ENCODE results near the gene PARVA. TPM values are rescaled to one million over a fixed set of nuclear protein-coding genes. Genes with fewer than 3 reads are reported as not detected.

PARVA gene
- total and polyA plus RNA-seq, 9 of the 15 experiments (the other 6 are each of a cell fraction or from before 2014, with no cell fraction given), result 0.11 TPM; not detected in 8

DNA sequence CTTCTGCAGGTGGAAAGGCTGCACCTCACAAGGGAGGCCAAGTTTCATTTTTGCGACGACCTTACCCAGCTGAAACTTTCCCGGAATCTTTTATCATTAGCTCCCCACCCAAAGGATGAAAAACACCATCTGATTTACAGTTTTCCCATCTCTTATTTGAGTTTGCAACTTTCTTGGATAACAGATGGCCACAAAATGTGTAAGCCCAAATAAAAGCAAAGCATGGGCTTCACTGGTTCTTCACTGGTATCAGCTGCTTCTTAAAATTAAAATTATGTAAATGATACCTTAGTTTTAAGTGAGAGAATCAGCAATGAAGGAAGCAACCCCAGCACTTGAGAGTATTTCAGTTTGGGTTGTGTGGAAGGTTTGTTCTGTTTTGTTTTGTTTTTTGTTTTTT lies 55.8 kb downstream of the PARVA start:
- no peaks in the 10 kb centered on the region for H3K9me1 ChIP-seq (ENCODE audit: control insufficient read depth, insufficient read depth, low read length)
- no peak overlapping the region for H3K4me3 ChIP-seq
- in situ Hi-C loops (cut with MboI) (no loop called here), intact Hi-C loops (cut with micrococcal nuclease) (no loop called here)
- peaks cover 12 to 21% of the 10 kb centered on the region in 2 experiments; a peak in 3 of 5 replicates for H3K27me3 ChIP-seq (ENCODE audit: control insufficient read depth in 2 of 2, insufficient read depth in 2 of 2, low read length in 2 of 2)
- no peak overlapping the region for H3K27ac ChIP-seq (ENCODE audit: extremely low read depth, low read depth, low read length)
- TF ChIP-seq BRD9 (IDR thresholded peaks at IDR 0.05; ENCODE audit: low read depth, partially characterized antibody) (no peak), ZNF668 (CRISPR knock-in tag; IDR thresholded peaks at IDR 0.05) (no peak), L3MBTL2 (IDR thresholded peaks at IDR 0.05) (no peak), ZNF311 (CRISPR knock-in tag; IDR thresholded peaks at IDR 0.05) (no peak), DDX20 (tag; IDR thresholded peaks at IDR 0.05; ENCODE audit: low read depth) (no peak), BDP1 (IDR thresholded peaks at IDR 0.05; ENCODE audit: insufficient read depth, insufficient read length) (no peak), ZNF707 (CRISPR knock-in tag; conservative IDR thresholded peaks at IDR 0.05) (no peak)
- TF ChIP-seq, protein P1, sequence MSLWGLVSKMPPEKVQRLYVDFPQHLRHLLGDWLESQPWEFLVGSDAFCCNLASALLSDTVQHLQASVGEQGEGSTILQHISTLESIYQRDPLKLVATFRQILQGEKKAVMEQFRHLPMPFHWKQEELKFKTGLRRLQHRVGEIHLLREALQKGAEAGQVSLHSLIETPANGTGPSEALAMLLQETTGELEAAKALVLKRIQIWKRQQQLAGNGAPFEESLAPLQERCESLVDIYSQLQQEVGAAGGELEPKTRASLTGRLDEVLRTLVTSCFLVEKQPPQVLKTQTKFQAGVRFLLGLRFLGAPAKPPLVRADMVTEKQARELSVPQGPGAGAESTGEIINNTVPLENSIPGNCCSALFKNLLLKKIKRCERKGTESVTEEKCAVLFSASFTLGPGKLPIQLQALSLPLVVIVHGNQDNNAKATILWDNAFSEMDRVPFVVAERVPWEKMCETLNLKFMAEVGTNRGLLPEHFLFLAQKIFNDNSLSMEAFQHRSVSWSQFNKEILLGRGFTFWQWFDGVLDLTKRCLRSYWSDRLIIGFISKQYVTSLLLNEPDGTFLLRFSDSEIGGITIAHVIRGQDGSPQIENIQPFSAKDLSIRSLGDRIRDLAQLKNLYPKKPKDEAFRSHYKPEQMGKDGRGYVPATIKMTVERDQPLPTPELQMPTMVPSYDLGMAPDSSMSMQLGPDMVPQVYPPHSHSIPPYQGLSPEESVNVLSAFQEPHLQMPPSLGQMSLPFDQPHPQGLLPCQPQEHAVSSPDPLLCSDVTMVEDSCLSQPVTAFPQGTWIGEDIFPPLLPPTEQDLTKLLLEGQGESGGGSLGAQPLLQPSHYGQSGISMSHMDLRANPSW (CRISPR knock-in tag; IDR thresholded peaks at IDR 0.05), result no peak
- TF ChIP-seq, protein P2, sequence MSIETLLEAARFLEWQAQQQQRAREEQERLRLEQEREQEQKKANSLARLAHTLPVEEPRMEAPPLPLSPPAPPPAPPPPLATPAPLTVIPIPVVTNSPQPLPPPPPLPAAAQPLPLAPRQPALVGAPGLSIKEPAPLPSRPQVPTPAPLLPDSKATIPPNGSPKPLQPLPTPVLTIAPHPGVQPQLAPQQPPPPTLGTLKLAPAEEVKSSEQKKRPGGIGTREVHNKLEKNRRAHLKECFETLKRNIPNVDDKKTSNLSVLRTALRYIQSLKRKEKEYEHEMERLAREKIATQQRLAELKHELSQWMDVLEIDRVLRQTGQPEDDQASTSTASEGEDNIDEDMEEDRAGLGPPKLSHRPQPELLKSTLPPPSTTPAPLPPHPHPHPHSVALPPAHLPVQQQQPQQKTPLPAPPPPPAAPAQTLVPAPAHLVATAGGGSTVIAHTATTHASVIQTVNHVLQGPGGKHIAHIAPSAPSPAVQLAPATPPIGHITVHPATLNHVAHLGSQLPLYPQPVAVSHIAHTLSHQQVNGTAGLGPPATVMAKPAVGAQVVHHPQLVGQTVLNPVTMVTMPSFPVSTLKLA (conservative IDR thresholded peaks at IDR 0.05), result no peak
- H4K20me1 ChIP-seq (replicated peaks; ENCODE audit: control insufficient read depth, insufficient read depth, low read length), result no peaks in the 10 kb centered on the region
- H2AFZ ChIP-seq (ENCODE audit: low read depth, low read length), result no peak overlapping the region
- DNase-seq (ENCODE audit: extremely low read depth in 1 of 4, low spot score in 3 of 4) (no peak), FAIRE-seq (no peak), ATAC-seq (no peak)
- H3K36me3 ChIP-seq (ENCODE audit: control insufficient read depth, insufficient read depth, low read length), result no peaks in the 10 kb centered on the region
- CTCF ChIA-PET (ENCODE audit: low intra/inter-chr PET ratio), result no interaction called here
- BruUV-seq (replicated peaks), result no TSS peak
- WGBS (ENCODE audit: insufficient coverage, low coverage, missing lambda C conversion rate), result 6% methylated on average over 3 of the region's 3 CpGs
- H3K4me1 ChIP-seq (replicated peaks in 1 of 2; ENCODE audit: control insufficient read depth in 2 of 2, insufficient read depth in 2 of 2, low read length in 2 of 2), result no peaks in the 10 kb centered on the region; a peak in 1 of 5 replicates
- H3K9ac ChIP-seq (ENCODE audit: insufficient read depth in 1 of 2, low read depth in 2 of 2, low read length in 2 of 2), result no peak overlapping the region
- H3K79me2 ChIP-seq (ENCODE audit: control insufficient read depth, insufficient read depth, low read length), result no peaks in the 10 kb centered on the region
- POLR2A ChIA-PET, result interaction anchor here (0.8 to 1.1 kb wide), 2 partner anchors 9 to 29 kb away, joined by 3 to 5 read pairs; no protein-coding TSS in a partner anchor
- no peak overlapping the region for H3K4me2 ChIP-seq (ENCODE audit: insufficient read depth, low read length)
- no peaks in the 10 kb centered on the region for H3K9me3 ChIP-seq (replicated peaks; ENCODE audit: control insufficient read depth, insufficient read depth, low read depth, low read length)

Measured in K562 (cell line).